ENCODE measurements around the gene LPCAT1. TPM values are rescaled to one million over a fixed set of nuclear protein-coding genes. Genes with fewer than 3 reads are reported as not detected.

LPCAT1 gene
- total RNA-seq, 1 donor from 2014 or later, result 41.9 TPM

GRCh38 chr5:1421521-1422341 is 102.0 kb downstream of the LPCAT1 start:
- Histone ChIP-seq H3K36me3 (ENCODE audit: insufficient read depth, low read length) (no peaks in the 10 kb centered on the region), H3K27me3 (ENCODE audit: insufficient read depth, low read length) (no peaks in the 10 kb centered on the region), H2AFZ (ENCODE audit: low read depth, low read length) (no peak overlapping the region), H4K20me1 (ENCODE audit: insufficient read depth, low read length) (no peaks in the 10 kb centered on the region), H3K4me2 (ENCODE audit: low read length) (no peak overlapping the region), H3K4me3 (ENCODE audit: insufficient read depth, low read depth, low read length) (no peak overlapping the region), H3K9ac (ENCODE audit: low read length) (no peak overlapping the region), H3K4me1 (ENCODE audit: insufficient read depth, low read length) (no peaks in the 10 kb centered on the region), H3K79me2 (ENCODE audit: insufficient read depth, low read length) (no peaks in the 10 kb centered on the region), H3K9me3 (ENCODE audit: insufficient read depth, low read depth, low read length) (peaks cover 18% of the 10 kb centered on the region), H3K27ac (ENCODE audit: low read depth, low read length) (no peak overlapping the region)
- H3K9me3 Mint-ChIP-seq (ENCODE audit: unreplicated experiment), result peaks cover 28% of the 10 kb centered on the region
- TF ChIP-seq, protein P1, sequence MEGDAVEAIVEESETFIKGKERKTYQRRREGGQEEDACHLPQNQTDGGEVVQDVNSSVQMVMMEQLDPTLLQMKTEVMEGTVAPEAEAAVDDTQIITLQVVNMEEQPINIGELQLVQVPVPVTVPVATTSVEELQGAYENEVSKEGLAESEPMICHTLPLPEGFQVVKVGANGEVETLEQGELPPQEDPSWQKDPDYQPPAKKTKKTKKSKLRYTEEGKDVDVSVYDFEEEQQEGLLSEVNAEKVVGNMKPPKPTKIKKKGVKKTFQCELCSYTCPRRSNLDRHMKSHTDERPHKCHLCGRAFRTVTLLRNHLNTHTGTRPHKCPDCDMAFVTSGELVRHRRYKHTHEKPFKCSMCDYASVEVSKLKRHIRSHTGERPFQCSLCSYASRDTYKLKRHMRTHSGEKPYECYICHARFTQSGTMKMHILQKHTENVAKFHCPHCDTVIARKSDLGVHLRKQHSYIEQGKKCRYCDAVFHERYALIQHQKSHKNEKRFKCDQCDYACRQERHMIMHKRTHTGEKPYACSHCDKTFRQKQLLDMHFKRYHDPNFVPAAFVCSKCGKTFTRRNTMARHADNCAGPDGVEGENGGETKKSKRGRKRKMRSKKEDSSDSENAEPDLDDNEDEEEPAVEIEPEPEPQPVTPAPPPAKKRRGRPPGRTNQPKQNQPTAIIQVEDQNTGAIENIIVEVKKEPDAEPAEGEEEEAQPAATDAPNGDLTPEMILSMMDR (IDR thresholded peaks at IDR 0.05; ENCODE audit: insufficient read depth, low read depth, low read length), result no peak
- TF ChIP-seq EZH2 (IDR thresholded peaks at IDR 0.05; ENCODE audit: insufficient read depth, low read length), result no peak
- H3K27ac Mint-ChIP-seq (ENCODE audit: unreplicated experiment), result no peak overlapping the region
- no peak for DNase-seq (ENCODE audit: low read depth)
- peaks cover 1% of the 10 kb centered on the region for H3K36me3 Mint-ChIP-seq (ENCODE audit: low read depth, unreplicated experiment)
- no peak for FAIRE-seq
- peaks cover 51% of the 10 kb centered on the region for H3K27me3 Mint-ChIP-seq (ENCODE audit: low read depth, unreplicated experiment)
- H3K4me1 Mint-ChIP-seq (ENCODE audit: low read depth, unreplicated experiment), result no peaks in the 10 kb centered on the region
- H3K4me3 Mint-ChIP-seq (ENCODE audit: unreplicated experiment), result no peak overlapping the region

- Histone ChIP-seq H3K36me3 (ENCODE audit: insufficient read depth, low read length) (no peaks in the 10 kb centered on the region), H3K9me3 (ENCODE audit: insufficient read depth, low read depth, low read length) (peaks cover 18% of the 10 kb centered on the region), H3K79me2 (ENCODE audit: insufficient read depth, low read length) (no peaks in the 10 kb centered on the region), H4K20me1 (ENCODE audit: insufficient read depth, low read length) (no peaks in the 10 kb centered on the region), H2AFZ (ENCODE audit: low read depth, low read length) (no peak overlapping the region), H3K27me3 (ENCODE audit: insufficient read depth, low read length) (no peaks in the 10 kb centered on the region), H3K27ac (ENCODE audit: low read depth, low read length) (no peak overlapping the region), H3K4me3 (ENCODE audit: insufficient read depth, low read depth, low read length) (no peak overlapping the region), H3K9ac (ENCODE audit: low read length) (no peak overlapping the region), H3K4me2 (ENCODE audit: low read length) (no peak overlapping the region), H3K4me1 (ENCODE audit: insufficient read depth, low read length) (no peaks in the 10 kb centered on the region)
- FAIRE-seq (no peak), DNase-seq (ENCODE audit: low read depth) (no peak)
- TF ChIP-seq EZH2 (IDR thresholded peaks at IDR 0.05; ENCODE audit: insufficient read depth, low read length), result no peak
- TF ChIP-seq, protein P1 (IDR thresholded peaks at IDR 0.05; ENCODE audit: insufficient read depth, low read depth, low read length), result no peak
- Mint-ChIP-seq H3K4me3 (ENCODE audit: unreplicated experiment) (no peak overlapping the region), H3K27ac (ENCODE audit: unreplicated experiment) (no peak overlapping the region), H3K9me3 (ENCODE audit: unreplicated experiment) (peaks cover 21% of the 10 kb centered on the region), H3K4me1 (ENCODE audit: low read depth, unreplicated experiment) (no peaks in the 10 kb centered on the region), H3K27me3 (ENCODE audit: low read depth, unreplicated experiment) (peaks cover 46% of the 10 kb centered on the region), H3K36me3 (ENCODE audit: low read depth, unreplicated experiment) (peaks cover 5% of the 10 kb centered on the region)
Measured at GRCh38 chr5:1420211-1421195, 103.3 kb downstream of the LPCAT1 start.
